ENCODE data around the gene XAGE5.
"Not testable (repeated sequence)": the region's sequence is repeated elsewhere in the genome, so short reads cannot be mapped to it uniquely, and the experiment has no call there.

GRCh38 chrX:52773504-52773903 lies 37.6 kb upstream of the XAGE5 start:
- not testable (repeated sequence) for TF ChIP-seq EP300, CTCF (IDR thresholded peaks at IDR 0.05)

All from ovary (tissue), 3 donors.